MCF 10A (cell line): ENCODE measurements around the gene PRPF18. TPM values are rescaled to one million over a fixed set of nuclear protein-coding genes. Genes with fewer than 3 reads are reported as not detected.

Experiments
- BruUV-seq: library from RNA; stranded (reverse); fragments of 400-500 nt; replicated peaks from 2 replicates; lab custom pipeline; 2021; lab: Mats Ljungman, UMichigan
- CTCF ChIA-PET: fragments of 300-600 bp; sonication (Branson Sonifier 250); formaldehyde crosslinking; extraction: SDS; loops from one replicate; lab custom pipeline; 2021; ENCODE audit warnings: antibody characterized with exemption, inconsistent platforms; lab: Yijun Ruan, JAX
- POLR2A ChIA-PET: fragments of 300-600, 350-650 bp; sonication (Branson Sonifier 250); formaldehyde crosslinking; extraction: SDS; loops from one replicate; lab custom pipeline; 2020; ENCODE audit warnings: antibody characterized with exemption, inconsistent platforms; lab: Yijun Ruan, JAX
- DNase-seq: peaks from one replicate; pipeline ENCODE4 v3.0.0-alpha.2; 2018; ENCODE audit not compliant: unreplicated experiment
- H3K27ac Mint-ChIP-seq: one replicate; pipeline ENCODE4 v1.8.0; 2022; ENCODE audit warnings: mild to moderate bottlenecking, low read depth, mixed read lengths; ENCODE audit not compliant: unreplicated experiment
- H3K27me3 Mint-ChIP-seq: one replicate; pipeline ENCODE4 v1.8.0; 2022; ENCODE audit warnings: mixed read lengths; ENCODE audit not compliant: insufficient read depth, unreplicated experiment
- H3K36me3 Mint-ChIP-seq: one replicate; pipeline ENCODE4 v1.8.0; 2022; ENCODE audit warnings: mild to moderate bottlenecking, moderate library complexity, mixed read lengths; ENCODE audit not compliant: insufficient read depth, unreplicated experiment
- H3K4me1 Mint-ChIP-seq: one replicate; pipeline ENCODE4 v1.8.0; 2022; ENCODE audit warnings: mixed read lengths; ENCODE audit not compliant: insufficient read depth, unreplicated experiment
- H3K4me3 Mint-ChIP-seq: one replicate; pipeline ENCODE4 v1.8.0; 2022; ENCODE audit warnings: mild to moderate bottlenecking, moderate library complexity, mixed read lengths; ENCODE audit not compliant: unreplicated experiment
- H3K9me3 Mint-ChIP-seq: one replicate; pipeline ENCODE4 v1.8.0; 2022; ENCODE audit warnings: mixed read lengths; ENCODE audit not compliant: unreplicated experiment
- CTCF ChIP-seq: fragments of 200-600 bp; IDR thresholded peaks from one replicate; pipeline ENCODE4 v1.8.0; 2022; ENCODE audit warnings: antibody characterized with exemption, mild to moderate bottlenecking; ENCODE audit not compliant: unreplicated experiment
- intact Hi-C: fragments of 100-400 bp; cut with micrococcal nuclease; formaldehyde crosslinking; loops from 2 replicates; pipeline ENCODE4 v1.14.1; 2022
- total RNA-seq: library from RNA; stranded (reverse); gene quantifications from 2 replicates; pipeline ENCODE4 v1.2.3, GENCODE V29; 2022

PRPF18 gene
- total RNA-seq, 1 experiment from 2014 or later: 27.8 TPM

GRCh38 chr10:13652860-13653259 is 66.1 kb downstream of the PRPF18 start:
- no peaks in the 10 kb centered on the region for H3K27me3 Mint-ChIP-seq
- TF ChIP-seq CTCF: no peak
- no peak for DNase-seq
- H3K4me1 Mint-ChIP-seq: no peaks in the 10 kb centered on the region
- intact Hi-C loops: no loop called here
- POLR2A ChIA-PET: interaction anchor here (1.5 kb wide), 1 partner anchor 124 kb away, joined by 4 read pairs; no protein-coding TSS in a partner anchor
- no peak overlapping the region for H3K4me3 Mint-ChIP-seq
- no peak overlapping the region for H3K27ac Mint-ChIP-seq
- no TSS peak for BruUV-seq
- H3K9me3 Mint-ChIP-seq: no peaks in the 10 kb centered on the region
- peaks cover 11% of the 10 kb centered on the region for H3K36me3 Mint-ChIP-seq
- CTCF ChIA-PET: interaction anchor here (2.0 kb wide), 1 partner anchor 39 kb away, joined by 7 read pairs; no protein-coding TSS in a partner anchor

- Mint-ChIP-seq H3K27ac (no peak overlapping the region), H3K9me3 (no peaks in the 10 kb centered on the region), H3K4me1 (no peaks in the 10 kb centered on the region), H3K27me3 (no peaks in the 10 kb centered on the region), H3K36me3 (peaks cover 11% of the 10 kb centered on the region), H3K4me3 (no peak overlapping the region)
- TF ChIP-seq CTCF: no peak
- no peak for DNase-seq
- ChIA-PET POLR2A (interaction anchor here (0.6 to 1.5 kb wide), 2 partner anchors 122 to 813 kb away, joined by 3 to 4 read pairs; no protein-coding TSS in a partner anchor), CTCF (interaction anchor here (1.0 kb wide), 1 partner anchor 281 kb away, joined by 3 read pairs; no protein-coding TSS in a partner anchor)
- no TSS peak for BruUV-seq
- intact Hi-C loops: no loop called here
Measured at GRCh38 chr10:13654118-13654830, 67.5 kb downstream of the PRPF18 start.

- CTCF ChIA-PET: interaction anchor here (1.0 kb wide), 1 partner anchor 281 kb away, joined by 3 read pairs; no protein-coding TSS in a partner anchor
- no peak for DNase-seq
- BruUV-seq: no TSS peak
- Mint-ChIP-seq H3K4me1 (peaks cover 2% of the 10 kb centered on the region), H3K9me3 (no peaks in the 10 kb centered on the region), H3K27ac (no peak overlapping the region), H3K4me3 (no peak overlapping the region), H3K36me3 (peaks cover 11% of the 10 kb centered on the region), H3K27me3 (no peaks in the 10 kb centered on the region)
- POLR2A ChIA-PET: no interaction called here
- TF ChIP-seq CTCF: no peak
- intact Hi-C loops: no loop called here
Measured at GRCh38 chr10:13654846-13655245, 68.1 kb downstream of the PRPF18 start.

- POLR2A ChIA-PET: no interaction called here
- Mint-ChIP-seq H3K36me3 (peaks cover 11% of the 10 kb centered on the region), H3K4me1 (peaks cover 17% of the 10 kb centered on the region), H3K9me3 (no peaks in the 10 kb centered on the region), H3K27me3 (no peaks in the 10 kb centered on the region), H3K4me3 (no peak overlapping the region), H3K27ac (no peak overlapping the region)
- CTCF ChIA-PET: no interaction called here
- no peak for TF ChIP-seq CTCF
- BruUV-seq: no TSS peak
- intact Hi-C loops: no loop called here
- DNase-seq: no peak
Measured at GRCh38 chr10:13656337-13657100, 69.8 kb downstream of the PRPF18 start.
